H9 (cell line): ENCODE data around the gene EHD4. TPM values are rescaled to one million over a fixed set of nuclear protein-coding genes. Genes with fewer than 3 reads are reported as not detected.

Experiments used
- DNase-seq: peaks from one replicate; pipeline ENCODE4 v3.0.0-alpha.2; 2017
- H2AFZ ChIP-seq: one replicate; pipeline ENCODE4 v1.6.1; 2013; ENCODE audit warnings: mild to moderate bottlenecking, low read length, control low read depth, moderate library complexity
- H2AK5ac ChIP-seq: 2 replicates; pipeline ENCODE4 v1.6.1; 2013; ENCODE audit warnings: low read length, control low read depth, mixed read lengths; ENCODE audit not compliant: insufficient read length
- H2BK120ac ChIP-seq: one replicate; pipeline ENCODE4 v1.6.1; 2013; ENCODE audit warnings: low read depth, mild to moderate bottlenecking, low read length, control low read depth, inconsistent platforms; ENCODE audit not compliant: poor library complexity, severe bottlenecking
- H2BK12ac ChIP-seq: 2 replicates; pipeline ENCODE4 v1.6.1; 2013; ENCODE audit warnings: low read length, control low read depth, mixed read lengths, low read depth; ENCODE audit not compliant: insufficient read length
- H2BK15ac ChIP-seq: 2 replicates; pipeline ENCODE4 v1.6.1; 2013; ENCODE audit warnings: low read depth, low read length, control low read depth
- H2BK20ac ChIP-seq: one replicate; pipeline ENCODE4 v1.6.1; 2013; ENCODE audit warnings: low read depth, mild to moderate bottlenecking, low read length, control low read depth, inconsistent platforms; ENCODE audit not compliant: poor library complexity, severe bottlenecking
- H2BK5ac ChIP-seq: 2 replicates; pipeline ENCODE4 v1.6.1; 2013; ENCODE audit warnings: low read length, control low read depth, mixed read lengths; ENCODE audit not compliant: insufficient read length
- H3K14ac ChIP-seq: 2 replicates; pipeline ENCODE4 v1.6.1; 2013; ENCODE audit warnings: low read length, control low read depth; ENCODE audit not compliant: insufficient read depth
- H3K18ac ChIP-seq: 2 replicates; pipeline ENCODE4 v1.6.1; 2013; ENCODE audit warnings: low read depth, mild to moderate bottlenecking, mixed read lengths, low read length, control low read depth; ENCODE audit not compliant: insufficient read length
- H3K23ac ChIP-seq: 2 replicates; pipeline ENCODE4 v1.6.1; 2013; ENCODE audit warnings: low read length, control low read depth, mixed read lengths, low read depth; ENCODE audit not compliant: insufficient read length
- H3K23me2 ChIP-seq: 2 replicates; pipeline ENCODE4 v1.6.1; 2013; ENCODE audit warnings: low read depth, mild to moderate bottlenecking, mixed read lengths, low read length, control low read depth; ENCODE audit not compliant: insufficient read length, poor library complexity, severe bottlenecking
- H3K27ac ChIP-seq: 2 replicates; pipeline ENCODE4 v1.5.1; 2013; ENCODE audit warnings: low read length, control low read depth, mixed read lengths, low read depth; ENCODE audit not compliant: insufficient read length
- H3K27me3 ChIP-seq: 2 replicates; pipeline ENCODE4 v1.6.1; 2013; ENCODE audit warnings: low read length, control low read depth, inconsistent platforms; ENCODE audit not compliant: insufficient read depth
- H3K4ac ChIP-seq: 2 replicates; pipeline ENCODE4 v1.6.1; 2013; ENCODE audit warnings: low read depth, mild to moderate bottlenecking, control low read depth, inconsistent platforms, low read length, moderate library complexity
- H3K4me1 ChIP-seq: 2 replicates; pipeline ENCODE4 v1.6.1; 2013; ENCODE audit warnings: low read length, control low read depth, inconsistent platforms; ENCODE audit not compliant: insufficient read depth
- H3K4me2 ChIP-seq: 2 replicates; pipeline ENCODE4 v1.6.1; 2013; ENCODE audit warnings: low read length, control low read depth, mixed read lengths; ENCODE audit not compliant: insufficient read length, insufficient read depth
- H3K56ac ChIP-seq: 2 replicates; pipeline ENCODE4 v1.6.1; 2013; ENCODE audit warnings: low read depth, mild to moderate bottlenecking, mixed read lengths, low read length, control low read depth; ENCODE audit not compliant: insufficient read length
- H3K79me1 ChIP-seq: 2 replicates; pipeline ENCODE4 v1.6.1; 2013; ENCODE audit warnings: low read depth, mild to moderate bottlenecking, moderate library complexity, low read length, control low read depth, inconsistent platforms; ENCODE audit not compliant: insufficient read depth, poor library complexity, severe bottlenecking
- H3K79me2 ChIP-seq: 2 replicates; pipeline ENCODE4 v1.6.1; 2013; ENCODE audit warnings: low read length, control low read depth, inconsistent platforms; ENCODE audit not compliant: insufficient read depth
- H3K9ac ChIP-seq: 2 replicates; pipeline ENCODE4 v1.6.1; 2013; ENCODE audit warnings: low read length, control low read depth, mixed read lengths; ENCODE audit not compliant: insufficient read length; ENCODE audit errors: extremely low read depth
- H3K9me3 ChIP-seq: one replicate; pipeline ENCODE4 v1.6.1; 2013; ENCODE audit warnings: low read depth, low read length, inconsistent platforms; ENCODE audit not compliant: control insufficient read depth
- H3T11ph ChIP-seq: one replicate; pipeline ENCODE4 v1.6.1; 2013; ENCODE audit warnings: mild to moderate bottlenecking, low read length, control low read depth, inconsistent platforms
- H4K20me1 ChIP-seq: one replicate; pipeline ENCODE4 v1.6.1; 2013; ENCODE audit not compliant: control insufficient read depth, insufficient read length, insufficient read depth
- H4K5ac ChIP-seq: 2 replicates; pipeline ENCODE4 v1.6.1; 2013; ENCODE audit warnings: low read depth, mild to moderate bottlenecking, mixed read lengths, low read length, control low read depth; ENCODE audit not compliant: insufficient read length
- H4K8ac ChIP-seq: replicated peaks from 2 replicates; pipeline ENCODE4 v1.6.1; 2013; ENCODE audit warnings: low read length, control low read depth, mixed read lengths, low read depth; ENCODE audit not compliant: insufficient read length
- H4K91ac ChIP-seq: 2 replicates; pipeline ENCODE4 v1.6.1; 2013; ENCODE audit warnings: low read depth, mild to moderate bottlenecking, moderate library complexity, mixed read lengths, low read length, control low read depth; ENCODE audit not compliant: insufficient read length
- H3K27ac Mint-ChIP-seq, 3 experiments: 2 replicates in 2 of 3; 3 replicates in 1 of 3; pipeline ENCODE4 v1.8.0; 2020 to 2021; ENCODE audit warnings: mixed read lengths in 3 of 3, mild to moderate bottlenecking in 1 of 3, moderate library complexity in 1 of 3
- H3K27me3 Mint-ChIP-seq: 2 replicates; pipeline ENCODE4 v1.8.0; 2021; ENCODE audit warnings: low read depth, mild to moderate bottlenecking, moderate library complexity, mixed read lengths
- H3K36me3 Mint-ChIP-seq, 3 experiments: 2 replicates in 2 of 3; 3 replicates in 1 of 3; pipeline ENCODE4 v1.8.0; 2020 to 2021; ENCODE audit warnings: low read depth in 3 of 3, mixed read lengths in 3 of 3; ENCODE audit not compliant: insufficient read depth in 1 of 3
- H3K4me1 Mint-ChIP-seq, 2 experiments: 2 replicates each; pipeline ENCODE4 v1.8.0; 2020; ENCODE audit warnings: mixed read lengths in 2 of 2
- H3K4me3 Mint-ChIP-seq, 2 experiments: 2 replicates in 1 of 2; 3 replicates in 1 of 2; pipeline ENCODE4 v1.8.0; 2020 to 2021; ENCODE audit warnings: mild to moderate bottlenecking in 2 of 2, mixed read lengths in 2 of 2, moderate library complexity in 1 of 2
- H3K9me3 Mint-ChIP-seq, 2 experiments: 2 replicates in 1 of 2; 3 replicates in 1 of 2; pipeline ENCODE4 v1.8.0; 2020; ENCODE audit warnings: mild to moderate bottlenecking in 2 of 2, mixed read lengths in 2 of 2, moderate library complexity in 1 of 2
- CTCF ChIP-seq: fragments of 200-600 bp; sonication (generic); conservative IDR thresholded peaks from 3 replicates; pipeline ENCODE4 v1.8.0; 2021; ENCODE audit warnings: antibody characterized with exemption, mild to moderate bottlenecking
- WGBS: extraction: QIAGEN DNeasy Blood & Tissue Kit; methylation state at CpG from one replicate; pipeline ENCODE4 v1.1.7; 2013; ENCODE audit warnings: missing lambda C conversion rate, low lambda C conversion rate, mixed read lengths; ENCODE audit not compliant: insufficient read length; ENCODE audit errors: extremely low coverage; 5-methylcytosine and 5-hydroxymethylcytosine counted together
- total RNA-seq: library from RNA; stranded (reverse); gene quantifications from 2 replicates; pipeline ENCODE4 v1.2.1, GENCODE V29; 2021

The EHD4 gene
- total RNA-seq, 1 experiment from 2014 or later = 22.9 TPM

GRCh38 chr15:41977757-41978383, 5.5 kb upstream of the EHD4 start:
- no peak overlapping the region for H3K4me2 ChIP-seq
- H4K5ac ChIP-seq = no peak overlapping the region
- H3K14ac ChIP-seq = no peak overlapping the region
- H2BK5ac ChIP-seq = no peak overlapping the region
- no peak overlapping the region for H3K23ac ChIP-seq
- no peaks in the 10 kb centered on the region for H3K23me2 ChIP-seq
- H3K4me1 ChIP-seq = peaks cover 4% of the 10 kb centered on the region; the same call in 1 of the 2 replicates
- H3T11ph ChIP-seq = no peak overlapping the region
- H2AK5ac ChIP-seq = no peak overlapping the region
- H3K56ac ChIP-seq = no peak overlapping the region
- no peak overlapping the region for H4K8ac ChIP-seq
- H2BK12ac ChIP-seq = no peak overlapping the region
- Mint-ChIP-seq H3K4me1 (peaks cover 18 to 21% of the 10 kb centered on the region in 2 experiments), H3K4me3 (no peak overlapping the region), H3K27ac (no peak overlapping the region), H3K9me3 (no peaks in the 10 kb centered on the region), H3K27me3 (no peaks in the 10 kb centered on the region; the same call in none of the 2 replicates), H3K36me3 (no peaks in the 10 kb centered on the region; a peak in 1 of 7 replicates)
- H3K79me1 ChIP-seq = no peaks in the 10 kb centered on the region
- no peak overlapping the region for H2BK15ac ChIP-seq
- H3K79me2 ChIP-seq = no peaks in the 10 kb centered on the region
- no peaks in the 10 kb centered on the region for H3K27me3 ChIP-seq
- H4K91ac ChIP-seq = no peak overlapping the region
- H3K18ac ChIP-seq = no peak overlapping the region
- no peaks in the 10 kb centered on the region for H4K20me1 ChIP-seq
- H2AFZ ChIP-seq = no peak overlapping the region
- H2BK120ac ChIP-seq = no peak overlapping the region
- H3K9ac ChIP-seq = no peak overlapping the region
- H3K27ac ChIP-seq = no peak overlapping the region
- H2BK20ac ChIP-seq = no peak overlapping the region
- DNase-seq = no peak
- H3K9me3 ChIP-seq = no peaks in the 10 kb centered on the region
- no peak for TF ChIP-seq CTCF
- WGBS = no CpG with 5 or more reads among the region's 6 CpGs
- no peak overlapping the region for H3K4ac ChIP-seq
